Panc1 (cell line): ENCODE results near the gene CLEC16A. TPM values are rescaled to one million over a fixed set of nuclear protein-coding genes. Genes with fewer than 3 reads are reported as not detected.

Source experiments
- ATAC-seq: fragments of 200-7000 bp; cut with Tn5 transposase; 2 replicates; pipeline ENCODE4 v1.9.1; 2020; ENCODE audit warnings: mild to moderate bottlenecking, moderate library complexity
- BruUV-seq: library from RNA; stranded (reverse); fragments of 400-500 nt; replicated peaks from 2 replicates; lab custom pipeline; 2021; lab: Mats Ljungman, UMichigan
- CTCF ChIA-PET: fragments of 300-600 bp; sonication (Branson Sonifier 250); formaldehyde crosslinking; loops from one replicate; lab custom pipeline; 2022; ENCODE audit warnings: antibody characterized with exemption; lab: Charles Lee
- POLR2A ChIA-PET: fragments of 300-600 bp; sonication (Branson Sonifier 250); formaldehyde crosslinking; loops from one replicate; lab custom pipeline; 2022; ENCODE audit warnings: antibody characterized with exemption; lab: Charles Lee
- DNase-seq: peaks from one replicate; pipeline ENCODE4 v3.0.0-alpha.2; 2010; ENCODE audit warnings: low read depth, low spot score
- H3K27ac ChIP-seq: 2 replicates; pipeline ENCODE4 v1.5.1; 2011; ENCODE audit warnings: mild to moderate bottlenecking, low read length, inconsistent platforms
- H3K27me3 ChIP-seq: fragments of 200-500 bp; sonication (Bioruptor generic); 2 replicates; pipeline ENCODE4 v1.6.0; 2014; ENCODE audit warnings: low read length, inconsistent platforms; ENCODE audit not compliant: control insufficient read depth, insufficient read depth
- H3K36me3 ChIP-seq: fragments of 200-500 bp; sonication (Bioruptor generic); 2 replicates; pipeline ENCODE4 v1.5.1; 2014; ENCODE audit warnings: inconsistent platforms, mild to moderate bottlenecking, low read length, moderate library complexity; ENCODE audit not compliant: control insufficient read depth, insufficient read depth
- H3K4me1 ChIP-seq: 2 replicates; pipeline ENCODE4 v1.5.1; 2011; ENCODE audit warnings: inconsistent platforms, mild to moderate bottlenecking, low read length, moderate library complexity; ENCODE audit not compliant: control insufficient read depth, insufficient read depth
- H3K4me3 ChIP-seq, 2 experiments: 2 replicates each; pipeline ENCODE4 v1.5.1; 2011 to 2012; ENCODE audit warnings: low read depth in 2 of 2, low read length in 2 of 2, mild to moderate bottlenecking in 2 of 2, inconsistent platforms in 1 of 2, moderate library complexity in 1 of 2
- H3K9me3 ChIP-seq: fragments of 200-500 bp; sonication (Bioruptor generic); 2 replicates; pipeline ENCODE4 v1.5.1; 2014; ENCODE audit warnings: low read depth, mild to moderate bottlenecking, inconsistent platforms, low read length, moderate library complexity; ENCODE audit not compliant: control insufficient read depth, insufficient read depth
- CTCF ChIP-seq: fragments of 450-650 bp; IDR thresholded peaks from 2 replicates; pipeline ENCODE4 v1.5.1; 2017; ENCODE audit warnings: mild to moderate bottlenecking
- POLR2AphosphoS5 ChIP-seq: IDR thresholded peaks from 2 replicates; pipeline ENCODE4 v1.6.1; 2012; ENCODE audit warnings: mild to moderate bottlenecking, low read depth, low read length, moderate library complexity
- REST ChIP-seq, 2 experiments: IDR thresholded peaks; 2 replicates each; pipeline ENCODE4 v1.6.1; 2011 to 2012; ENCODE audit warnings: low read depth in 2 of 2, control low read depth in 1 of 2, low read length in 1 of 2, mild to moderate bottlenecking in 1 of 2, moderate library complexity in 1 of 2; ENCODE audit not compliant: insufficient read depth in 1 of 2
- SIN3A ChIP-seq: IDR thresholded peaks from 2 replicates; pipeline ENCODE4 v1.6.1; 2012; ENCODE audit warnings: low read depth, mild to moderate bottlenecking, low read length, moderate library complexity, borderline replicate concordance; ENCODE audit not compliant: insufficient read depth
- TCF7L2 ChIP-seq: IDR thresholded peaks from 2 replicates; pipeline ENCODE4 v1.6.1; 2011; ENCODE audit warnings: mild to moderate bottlenecking, low read depth, low read length, inconsistent platforms
- in situ Hi-C: cut with HindIII; loops from 2 replicates; pipeline ENCODE4 v1.10.0; 2016; ENCODE audit warnings: low sequenced_read_pairs, low pct_unique_long_range_greater_than_20kb
- intact Hi-C: fragments of 100-400 bp; cut with micrococcal nuclease; formaldehyde crosslinking; loops from one replicate; pipeline ENCODE4 v1.10.0; 2022; ENCODE audit not compliant: unreplicated experiment
- total RNA-seq: library from RNA; stranded (reverse); gene quantifications from one replicate; pipeline ENCODE4 v1.2.1, GENCODE V29; 2021; ENCODE audit not compliant: unreplicated experiment

The CLEC16A gene
- total RNA-seq, 1 experiment from 2014 or later: 21.0 TPM

DNA sequence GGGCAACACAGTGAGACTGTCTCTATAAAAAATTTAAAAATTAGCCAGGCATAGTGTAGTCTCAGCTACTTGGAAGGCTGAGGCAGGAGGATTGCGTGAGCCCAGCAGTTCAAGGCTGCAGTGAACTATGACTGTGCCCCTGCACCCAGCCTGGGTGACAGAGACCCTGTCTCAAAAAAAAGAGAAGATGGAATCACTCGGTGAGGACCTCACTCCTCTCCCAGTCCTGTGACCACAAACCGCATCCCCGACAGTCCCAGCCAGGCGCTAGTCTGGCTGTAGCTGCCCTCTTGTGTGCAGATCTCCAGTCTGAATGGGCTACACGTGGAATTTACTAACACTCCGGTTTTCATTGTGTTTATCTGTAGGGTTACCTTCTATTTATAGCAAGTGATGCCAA lies 13.2 kb upstream of the CLEC16A start:
- Histone ChIP-seq H3K36me3 (no peaks in the 10 kb centered on the region), H3K4me1 (no peaks in the 10 kb centered on the region), H3K9me3 (no peaks in the 10 kb centered on the region), H3K4me3 (no peak overlapping the region), H3K27me3 (no peaks in the 10 kb centered on the region), H3K27ac (no peak overlapping the region)
- no peak for ATAC-seq
- no peak for TF ChIP-seq CTCF
- TF ChIP-seq TCF7L2: no peak
- TF ChIP-seq REST (IDR thresholded peaks at IDR 0.05; ENCODE audit: insufficient read depth in 1 of 2, low read depth in 2 of 2, low read length in 1 of 2): no peak
- TF ChIP-seq SIN3A: no peak
- TF ChIP-seq POLR2AphosphoS5: no peak
- CTCF ChIA-PET: no interaction called here
- POLR2A ChIA-PET: interaction anchor here (0.6 kb wide), 1 partner anchor 263 kb away, joined by 6 read pairs; no protein-coding TSS in a partner anchor
- no TSS peak for BruUV-seq
- in situ Hi-C loops: no loop called here
- intact Hi-C loops: no loop called here
- DNase-seq: no peak

DNA sequence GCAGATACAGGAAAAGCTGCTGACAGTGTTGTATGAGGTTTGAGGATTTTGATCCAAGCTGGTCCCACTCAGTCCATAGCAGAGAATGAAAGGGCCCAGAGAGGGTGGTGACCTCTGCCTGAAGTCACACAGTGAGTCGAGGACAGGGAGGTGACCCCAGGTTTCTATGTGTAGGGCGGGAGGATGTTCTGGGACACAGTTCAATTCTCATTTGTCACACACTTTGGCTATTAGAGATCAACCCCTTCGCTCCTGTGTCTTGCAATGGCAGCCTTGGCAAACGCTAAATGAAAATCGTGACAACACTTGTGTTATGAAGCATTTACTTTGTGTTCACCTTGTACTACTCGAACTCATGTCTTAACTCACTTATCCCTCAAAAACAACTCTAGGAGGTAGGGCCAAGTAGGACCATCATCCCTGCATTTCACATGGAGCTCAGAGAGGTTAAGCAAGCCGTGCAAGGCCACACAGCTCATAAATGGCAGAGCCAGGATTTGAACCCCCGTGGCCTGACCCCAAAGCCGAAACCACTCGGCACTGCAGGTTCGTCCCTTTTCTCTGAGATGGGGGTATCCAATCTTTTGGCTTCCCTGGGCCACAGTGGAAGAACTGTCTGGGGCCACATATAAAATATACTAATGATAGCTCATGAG lies 12.3 kb upstream of the CLEC16A start:
- DNase-seq (no peak), ATAC-seq (no peak)
- H3K27me3 ChIP-seq: no peaks in the 10 kb centered on the region
- TF ChIP-seq TCF7L2 (no peak), POLR2AphosphoS5 (no peak), REST (IDR thresholded peaks at IDR 0.05; ENCODE audit: insufficient read depth in 1 of 2, low read depth in 2 of 2, low read length in 1 of 2) (no peak), CTCF (no peak), SIN3A (no peak)
- no peak overlapping the region for H3K4me3 ChIP-seq
- in situ Hi-C loops (no loop called here), intact Hi-C loops (no loop called here)
- H3K27ac ChIP-seq: no peak overlapping the region
- H3K9me3 ChIP-seq: no peaks in the 10 kb centered on the region
- no peaks in the 10 kb centered on the region for H3K4me1 ChIP-seq
- H3K36me3 ChIP-seq: no peaks in the 10 kb centered on the region
- POLR2A ChIA-PET: interaction anchor here (0.6 kb wide), 1 partner anchor 10 kb away, joined by 10 read pairs; the partner anchor contains the start of gene DEXI
- no TSS peak for BruUV-seq
- CTCF ChIA-PET: no interaction called here
